ENCODE results near the gene NDC1.
"Not testable (repeated sequence)": the region's sequence is repeated elsewhere in the genome, so short reads cannot be mapped to it uniquely, and the experiment has no call there.

NDC1 gene

GRCh38 chr1:53822931-53823330, 15.2 kb downstream of the NDC1 start:
- no peak for DNase-seq (ENCODE audit: low read depth)

- no peak for DNase-seq (ENCODE audit: low read depth)
These were observed 16.7 kb downstream of the NDC1 start for GRCh38 chr1:53821380-53821779.

- DNase-seq (ENCODE audit: low read depth): no peak
These were observed 18.7 kb downstream of the NDC1 start for GRCh38 chr1:53819387-53819786.

GRCh38 chr1:53816584-53816983, 21.5 kb downstream of the NDC1 start:
- DNase-seq (ENCODE audit: low read depth): not testable (repeated sequence)

- not testable (repeated sequence) for DNase-seq (ENCODE audit: low read depth)
These were observed 22.6 kb downstream of the NDC1 start for GRCh38 chr1:53815484-53815883.

- DNase-seq (ENCODE audit: low read depth): peak; percentile 41
These were observed 26.7 kb downstream of the NDC1 start for GRCh38 chr1:53811414-53811851.

- no peak for DNase-seq (ENCODE audit: low read depth)
These were observed 27.6 kb downstream of the NDC1 start for GRCh38 chr1:53810497-53810896.

GRCh38 chr1:53810007-53810406, 28.1 kb downstream of the NDC1 start:
- no peak for DNase-seq (ENCODE audit: low read depth)

- DNase-seq (ENCODE audit: low read depth): peak; percentile 26
These were observed 30.2 kb downstream of the NDC1 start for GRCh38 chr1:53807916-53808315.

GRCh38 chr1:53804791-53805505, 33.1 kb downstream of the NDC1 start:
- DNase-seq (ENCODE audit: low read depth): peak; percentile 64

- DNase-seq (ENCODE audit: low read depth): no peak
These were observed 33.9 kb downstream of the NDC1 start for GRCh38 chr1:53804181-53804580.

GRCh38 chr1:53800621-53801020, 37.5 kb downstream of the NDC1 start:
- DNase-seq (ENCODE audit: low read depth): no peak

GRCh38 chr1:53799141-53799540, 39.0 kb downstream of the NDC1 start:
- no peak for DNase-seq (ENCODE audit: low read depth)

- no peak for DNase-seq (ENCODE audit: low read depth)
These were observed 45.3 kb downstream of the NDC1 start for GRCh38 chr1:53792806-53793205.

GRCh38 chr1:53787655-53788054, 50.4 kb downstream of the NDC1 start:
- DNase-seq (ENCODE audit: low read depth): no peak

GRCh38 chr1:53783056-53783455, 55.0 kb downstream of the NDC1 start:
- DNase-seq (ENCODE audit: low read depth): peak; percentile 70

GRCh38 chr1:53781654-53782053, 56.4 kb downstream of the NDC1 start:
- no peak for DNase-seq (ENCODE audit: low read depth)

GRCh38 chr1:53777272-53777671, 60.8 kb downstream of the NDC1 start:
- no peak for DNase-seq (ENCODE audit: low read depth)

GRCh38 chr1:53771648-53772047, 66.4 kb downstream of the NDC1 start:
- DNase-seq (ENCODE audit: low read depth): peak; percentile 85

- DNase-seq (ENCODE audit: low read depth): no peak
These were observed 68.3 kb downstream of the NDC1 start for GRCh38 chr1:53769780-53770179.

- DNase-seq (ENCODE audit: low read depth): no peak
These were observed 68.9 kb downstream of the NDC1 start for GRCh38 chr1:53769184-53769583.

GRCh38 chr1:53766831-53767405, 71.2 kb downstream of the NDC1 start:
- DNase-seq (ENCODE audit: low read depth): peak; percentile 77

- DNase-seq (ENCODE audit: low read depth): no peak
These were observed 71.8 kb downstream of the NDC1 start for GRCh38 chr1:53766194-53766742.

- DNase-seq (ENCODE audit: low read depth): peak; percentile 82
These were observed 72.4 kb downstream of the NDC1 start for GRCh38 chr1:53765657-53766056.

Data from ELR (cell line).